HepG2 (cell line): ENCODE measurements around the gene CTIF. TPM values are rescaled to one million over a fixed set of nuclear protein-coding genes. Genes with fewer than 3 reads are reported as not detected.

Experiments
- BCLAF1 ChIP-seq: fragments of 450-650 bp; IDR thresholded peaks from 2 replicates; pipeline ENCODE4 v1.6.1; 2017; ENCODE audit warnings: mild to moderate bottlenecking
- CTCF ChIP-seq: sonication (generic); formaldehyde crosslinking; IDR thresholded peaks from 2 replicates; pipeline ENCODE4 v1.5.0; 2020; ENCODE audit warnings: mild to moderate bottlenecking, missing genetic modification reagents, moderate library complexity
- IKZF1 ChIP-seq: fragments of 450-650 bp; IDR thresholded peaks from 2 replicates; pipeline ENCODE4 v1.7.1; 2016
- KLF12 ChIP-seq: sonication (generic); formaldehyde crosslinking; IDR thresholded peaks from 2 replicates; pipeline ENCODE4 v1.4.0; 2020; ENCODE audit warnings: missing genetic modification reagents, borderline replicate concordance
- MAFK ChIP-seq, 2 experiments: IDR thresholded peaks in 1 of 2; conservative IDR thresholded peaks in 1 of 2; 2 replicates each; pipeline ENCODE4 v1.6.1; 2011; ENCODE audit warnings: improper control_type of control experiment in 2 of 2, low read length in 2 of 2
- RBAK ChIP-seq: sonication (generic); formaldehyde crosslinking; IDR thresholded peaks from 2 replicates; pipeline ENCODE4 v1.5.1; 2020; ENCODE audit warnings: mild to moderate bottlenecking, missing genetic modification reagents
- REPIN1 ChIP-seq: sonication (generic); formaldehyde crosslinking; IDR thresholded peaks from 2 replicates; pipeline ENCODE4 v1.8.0; 2022; ENCODE audit warnings: missing genetic modification reagents, low read depth, mild to moderate bottlenecking, borderline replicate concordance
- RXRB ChIP-seq: IDR thresholded peaks from 2 replicates; pipeline ENCODE4 v1.6.1; 2016; ENCODE audit warnings: borderline replicate concordance, missing genetic modification reagents, missing compliant biosample characterization
- STAT5B ChIP-seq: sonication (generic); formaldehyde crosslinking; IDR thresholded peaks from 2 replicates; pipeline ENCODE4 v1.4.0; 2020; ENCODE audit warnings: missing genetic modification reagents
- TIGD3 ChIP-seq: sonication (generic); formaldehyde crosslinking; IDR thresholded peaks from 2 replicates; pipeline ENCODE4 v1.5.1; 2020; ENCODE audit warnings: mild to moderate bottlenecking, missing genetic modification reagents, borderline replicate concordance
- ZC3H13 ChIP-seq: sonication (generic); formaldehyde crosslinking; IDR thresholded peaks from 2 replicates; pipeline ENCODE4 v1.8.1; 2023; ENCODE audit warnings: mild to moderate bottlenecking, missing genetic modification reagents, moderate library complexity
- ZFAT ChIP-seq: sonication (generic); formaldehyde crosslinking; conservative IDR thresholded peaks from 2 replicates; pipeline ENCODE4 v1.8.1; 2023; ENCODE audit warnings: missing genetic modification reagents, inconsistent platforms
- ZHX2 ChIP-seq, 2 experiments: sonication (generic) in 1 of 2; formaldehyde crosslinking in 1 of 2; IDR thresholded peaks; 2 replicates each; pipeline versions ENCODE4 v1.6.1 to v1.9.0; 2014 to 2022; ENCODE audit warnings: antibody characterized with exemption in 1 of 2, borderline replicate concordance in 1 of 2, inconsistent platforms in 1 of 2, low read depth in 1 of 2, missing genetic modification reagents in 1 of 2
- polyA plus RNA-seq, 8 experiments: library from polyadenylated mRNA; depleted of rRNA in 3 of 8; stranded (reverse) in 7 of 8; unstranded in 1 of 8; fragments of >200 nt; fragmentation: Illumina TruSeq in 4 of 8; extraction: Trizol in 4 of 8; gene quantifications; 2 replicates each; pipeline versions ENCODE4 v1.2.1 to v1.2.3, GENCODE V29; 2011 to 2016; ENCODE audit warnings: low read depth in 4 of 8, missing spikeins in 1 of 8, mixed read lengths in 1 of 8; ENCODE audit not compliant: insufficient read depth in 1 of 8
- total RNA-seq, 5 experiments: library from RNA; depleted of rRNA; stranded (reverse); fragments of >200 nt; fragmentation: Illumina TruSeq; extraction: Trizol; gene quantifications; 2 replicates each; pipeline ENCODE4 v1.2.3, GENCODE V29; 2016; ENCODE audit warnings: low read depth in 1 of 5
- TF ChIP-seq, protein P1 (sequence below): sonication (generic); formaldehyde crosslinking; IDR thresholded peaks from 2 replicates; pipeline ENCODE4 v1.8.1; 2022; ENCODE audit warnings: low read depth, mild to moderate bottlenecking, missing genetic modification reagents

The CTIF gene
- total and polyA plus RNA-seq, 2 of the 13 experiments (the other 11 are each of a cell fraction or from before 2014, with no cell fraction given), result 18.2 to 28.0 TPM

DNA sequence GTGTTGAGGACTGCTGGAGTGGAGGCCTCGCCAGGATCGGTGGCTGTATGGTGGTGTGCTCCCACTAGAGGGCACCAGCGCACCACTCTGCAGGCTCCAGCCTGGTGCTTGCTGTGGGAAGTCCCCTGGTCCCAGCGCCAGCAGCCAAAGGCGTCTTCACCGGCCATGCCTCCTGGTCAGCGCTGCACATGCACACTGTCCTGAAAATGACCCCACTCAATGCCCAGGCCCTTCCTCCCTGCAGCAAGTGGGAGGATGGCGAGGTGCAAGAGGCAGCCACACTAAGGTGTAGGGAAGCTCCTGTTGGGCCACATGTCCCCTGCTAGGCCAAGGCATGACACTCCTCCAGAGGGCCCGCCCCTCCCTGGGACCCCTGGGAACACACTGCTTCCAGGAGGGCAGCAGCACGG is 136.5 kb downstream of the CTIF start (continued):
- TF ChIP-seq, protein P1, sequence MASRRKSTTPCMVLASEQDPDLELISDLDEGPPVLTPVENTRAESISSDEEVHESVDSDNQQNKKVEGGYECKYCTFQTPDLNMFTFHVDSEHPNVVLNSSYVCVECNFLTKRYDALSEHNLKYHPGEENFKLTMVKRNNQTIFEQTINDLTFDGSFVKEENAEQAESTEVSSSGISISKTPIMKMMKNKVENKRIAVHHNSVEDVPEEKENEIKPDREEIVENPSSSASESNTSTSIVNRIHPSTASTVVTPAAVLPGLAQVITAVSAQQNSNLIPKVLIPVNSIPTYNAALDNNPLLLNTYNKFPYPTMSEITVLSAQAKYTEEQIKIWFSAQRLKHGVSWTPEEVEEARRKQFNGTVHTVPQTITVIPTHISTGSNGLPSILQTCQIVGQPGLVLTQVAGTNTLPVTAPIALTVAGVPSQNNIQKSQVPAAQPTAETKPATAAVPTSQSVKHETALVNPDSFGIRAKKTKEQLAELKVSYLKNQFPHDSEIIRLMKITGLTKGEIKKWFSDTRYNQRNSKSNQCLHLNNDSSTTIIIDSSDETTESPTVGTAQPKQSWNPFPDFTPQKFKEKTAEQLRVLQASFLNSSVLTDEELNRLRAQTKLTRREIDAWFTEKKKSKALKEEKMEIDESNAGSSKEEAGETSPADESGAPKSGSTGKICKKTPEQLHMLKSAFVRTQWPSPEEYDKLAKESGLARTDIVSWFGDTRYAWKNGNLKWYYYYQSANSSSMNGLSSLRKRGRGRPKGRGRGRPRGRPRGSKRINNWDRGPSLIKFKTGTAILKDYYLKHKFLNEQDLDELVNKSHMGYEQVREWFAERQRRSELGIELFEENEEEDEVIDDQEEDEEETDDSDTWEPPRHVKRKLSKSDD (CRISPR knock-in tag), result 0 out of 2 replicates have a peak, but pooled peaks have one; percentile 30
- TF ChIP-seq CTCF (peak; percentile 99), RBAK (CRISPR knock-in tag) (no peak), BCLAF1 (no peak), ZHX2 (IDR thresholded peaks at IDR 0.05; ENCODE audit: low read depth) (no peak), ZHX2 (CRISPR knock-in tag; IDR thresholded peaks at IDR 0.05; ENCODE audit: borderline replicate concordance) (no peak), STAT5B (CRISPR knock-in tag) (no peak), IKZF1 (no peak), ZC3H13 (CRISPR knock-in tag) (no peak), RXRB (peak; percentile 23; the same call in 1 of the 2 replicates), ZFAT (CRISPR knock-in tag) (no peak), TIGD3 (CRISPR knock-in tag) (no peak), MAFK (conservative IDR thresholded peaks at IDR 0.05 in 1 of 2, IDR thresholded peaks at IDR 0.05 in 1 of 2; ENCODE audit: low read length in 2 of 2) (no peak), KLF12 (CRISPR knock-in tag) (no peak), REPIN1 (CRISPR knock-in tag) (0 out of 2 replicates have a peak, but pooled peaks have one; percentile 26)
